ENCODE measurements around the gene AMBP. TPM values are rescaled to one million over a fixed set of nuclear protein-coding genes. Genes with fewer than 3 reads are reported as not detected.

Gene AMBP
- polyA plus RNA-seq, 2 of the 4 experiments (the other 2 are of a cell fraction), result 6.1 to 9.4 TPM

- TF ChIP-seq NR3C1 (IDR thresholded peaks at IDR 0.05), result no peak
- no peak for FAIRE-seq
- Histone ChIP-seq H3K9me3 (no peaks in the 10 kb centered on the region), H3K27ac (no peak overlapping the region), H3K4me3 (no peak overlapping the region), H3K4me1 (no peaks in the 10 kb centered on the region), H3K4me2 (no peak overlapping the region)
- POLR2A ChIA-PET, result no interaction called here
- CTCF ChIA-PET, result interaction anchor here (0.6 to 4.9 kb wide), 5 partner anchors 12 to 542 kb away, joined by 3 to 20 read pairs (median 3); no protein-coding TSS in a partner anchor
- no peak for ATAC-seq
- WGBS (ENCODE audit: missing lambda C conversion rate), result 92% methylated on average over 17 of the region's 18 CpGs
- no peak for DNase-seq (ENCODE audit: low read depth in 1 of 2, low spot score in 1 of 2)
Measured at GRCh38 chr9:114035845-114036801, 42.0 kb downstream of the AMBP start.

- no peak overlapping the region for H3K4me3 ChIP-seq
- TF ChIP-seq HEYL (CRISPR knock-in tag; IDR thresholded peaks at IDR 0.05) (no peak), HDAC2 (IDR thresholded peaks at IDR 0.05) (no peak)
- WGBS (ENCODE audit: missing lambda C conversion rate), result 91% methylated on average over 15 of the region's 17 CpGs
- no peaks in the 10 kb centered on the region for H3K9me3 ChIP-seq
- FAIRE-seq (no peak), DNase-seq (ENCODE audit: low read depth in 1 of 2, low spot score in 1 of 2) (no peak), ATAC-seq (peak in 1 of 2 experiments; percentile 16; a peak in 1 of 6 replicates)
- ChIA-PET CTCF (interaction anchor here (0.7 to 4.9 kb wide), 5 partner anchors 11 to 47 kb away, joined by 3 to 20 read pairs (median 4); no protein-coding TSS in a partner anchor), POLR2A (no interaction called here)
- no peak overlapping the region for H3K4me2 ChIP-seq
- no peaks in the 10 kb centered on the region for H3K4me1 ChIP-seq
- no peak overlapping the region for H3K27ac ChIP-seq
Measured at GRCh38 chr9:114035221-114035844, 42.8 kb downstream of the AMBP start.

- Histone ChIP-seq H3K9me3 (no peaks in the 10 kb centered on the region), H3K4me2 (no peak overlapping the region), H3K27ac (no peak overlapping the region), H3K4me1 (no peaks in the 10 kb centered on the region), H3K4me3 (no peak overlapping the region)
- no peak for ATAC-seq
- DNase-seq (ENCODE audit: low read depth in 1 of 2, low spot score in 1 of 2), result no peak
- ChIA-PET POLR2A (no interaction called here), CTCF (interaction anchor here (0.7 to 4.9 kb wide), 5 partner anchors 10 to 297 kb away, joined by 3 to 20 read pairs (median 4); no protein-coding TSS in a partner anchor)
- no peak for FAIRE-seq
- 94% methylated on average over 4 of the region's 4 CpGs for WGBS (ENCODE audit: missing lambda C conversion rate)
- TF ChIP-seq REST (IDR thresholded peaks at IDR 0.05) (no peak), MYC (IDR thresholded peaks at IDR 0.05; ENCODE audit: borderline replicate concordance, low read length) (no peak), HDAC2 (IDR thresholded peaks at IDR 0.05) (no peak), EHMT2 (IDR thresholded peaks at IDR 0.05; ENCODE audit: low read depth) (no peak), ESRRA (IDR thresholded peaks at IDR 0.05; ENCODE audit: borderline replicate concordance, low read length) (no peak), PBX3 (IDR thresholded peaks at IDR 0.05) (no peak), HEYL (CRISPR knock-in tag; IDR thresholded peaks at IDR 0.05) (no peak), POLR2AphosphoS2 (conservative IDR thresholded peaks at IDR 0.05; ENCODE audit: low read length) (no peak)
Measured at GRCh38 chr9:114034661-114035062, 43.4 kb downstream of the AMBP start.

- TF ChIP-seq FOSL2 (IDR thresholded peaks at IDR 0.05) (no peak), FOSL2 (CRISPR knock-in tag; IDR thresholded peaks at IDR 0.05) (no peak), NR3C1 (IDR thresholded peaks at IDR 0.05) (no peak), GATA3 (IDR thresholded peaks at IDR 0.05; ENCODE audit: borderline replicate concordance) (no peak), E2F6 (IDR thresholded peaks at IDR 0.05; ENCODE audit: borderline replicate concordance, low read depth) (no peak), HOXA7 (CRISPR knock-in tag; IDR thresholded peaks at IDR 0.05) (no peak), RAD21 (conservative IDR thresholded peaks at IDR 0.05 in 1 of 2, IDR thresholded peaks at IDR 0.05 in 1 of 2) (no peak)
- no peak overlapping the region for H3K4me2 ChIP-seq
- H3K27ac ChIP-seq, result no peak overlapping the region
- H3K9me3 ChIP-seq, result no peaks in the 10 kb centered on the region
- no peak for DNase-seq (ENCODE audit: low read depth in 1 of 2, low spot score in 1 of 2)
- FAIRE-seq, result no peak
- no peak overlapping the region for H3K4me3 ChIP-seq
- POLR2A ChIA-PET, result no interaction called here
- no peak for ATAC-seq
- CTCF ChIA-PET, result interaction anchor here (0.6 to 4.9 kb wide), 7 partner anchors 10 to 587 kb away, joined by 3 to 20 read pairs (median 4); no protein-coding TSS in a partner anchor
- H3K4me1 ChIP-seq, result no peaks in the 10 kb centered on the region
- 96% methylated on average over 10 of the region's 10 CpGs for WGBS (ENCODE audit: missing lambda C conversion rate)
Measured at GRCh38 chr9:114034196-114034595, 43.9 kb downstream of the AMBP start.

Data from A549 (cell line).